Neuronal stem cell (in vitro differentiated cells): ENCODE results near the gene RPS21.

Experiments
- DNase-seq: peaks from one replicate; pipeline ENCODE4 v3.0.0-alpha.2; 2013; ENCODE audit warnings: low spot score
- H2AFZ ChIP-seq: one replicate; pipeline ENCODE4 v1.6.1; 2013; ENCODE audit warnings: mild to moderate bottlenecking, low read length, inconsistent platforms
- H2AK5ac ChIP-seq: 2 replicates; pipeline ENCODE4 v1.6.1; 2013; ENCODE audit warnings: low read depth, mild to moderate bottlenecking, inconsistent platforms, low read length, moderate library complexity, mixed read lengths
- H2BK120ac ChIP-seq: 2 replicates; pipeline ENCODE4 v1.6.1; 2013; ENCODE audit warnings: low read depth, mild to moderate bottlenecking, inconsistent platforms, low read length, moderate library complexity, mixed read lengths
- H2BK12ac ChIP-seq: one replicate; pipeline ENCODE4 v1.6.1; 2013; ENCODE audit warnings: low read length, inconsistent platforms
- H2BK15ac ChIP-seq: 2 replicates; pipeline ENCODE4 v1.6.1; 2013; ENCODE audit warnings: mild to moderate bottlenecking, low read length, inconsistent platforms, mixed read lengths
- H2BK5ac ChIP-seq: one replicate; pipeline ENCODE4 v1.6.1; 2013; ENCODE audit warnings: inconsistent platforms, mild to moderate bottlenecking, low read length, moderate library complexity
- H3K14ac ChIP-seq: one replicate; pipeline ENCODE4 v1.6.1; 2013; ENCODE audit warnings: low read length, inconsistent platforms
- H3K18ac ChIP-seq: 2 replicates; pipeline ENCODE4 v1.6.1; 2013; ENCODE audit warnings: low read length, inconsistent platforms
- H3K23ac ChIP-seq: 2 replicates; pipeline ENCODE4 v1.6.1; 2013; ENCODE audit warnings: low read depth, mild to moderate bottlenecking, mixed read lengths, low read length, inconsistent platforms; ENCODE audit not compliant: poor library complexity
- H3K27ac ChIP-seq: replicated peaks from 3 replicates; pipeline ENCODE4 v1.5.1; 2013; ENCODE audit warnings: low read length, inconsistent platforms
- H3K27me3 ChIP-seq, 3 experiments: 2 replicates each; pipeline ENCODE4 v1.6.1; 2013; ENCODE audit warnings: low read length in 3 of 3, mild to moderate bottlenecking in 2 of 3, inconsistent platforms in 1 of 3, low read depth in 1 of 3, mixed read lengths in 1 of 3, moderate library complexity in 1 of 3; ENCODE audit not compliant: control insufficient read depth in 3 of 3, insufficient read depth in 3 of 3
- H3K36me3 ChIP-seq, 2 donors: replicated peaks in 1 of 2; 2 replicates each; pipeline ENCODE4 v1.6.1; 2013; ENCODE audit warnings: low read length in 2 of 2; ENCODE audit not compliant: control insufficient read depth in 2 of 2, insufficient read depth in 2 of 2
- H3K4ac ChIP-seq: 2 replicates; pipeline ENCODE4 v1.6.1; 2013; ENCODE audit warnings: inconsistent platforms, mild to moderate bottlenecking, low read length, moderate library complexity
- H3K4me1 ChIP-seq, 2 donors: 1 replicate in 1 of 2; 2 replicates in 1 of 2; pipeline ENCODE4 v1.6.1; 2013; ENCODE audit warnings: low read length in 2 of 2, low read depth in 1 of 2; ENCODE audit not compliant: control insufficient read depth in 2 of 2, insufficient read depth in 1 of 2
- H3K4me2 ChIP-seq: one replicate; pipeline ENCODE4 v1.6.1; 2013; ENCODE audit warnings: mild to moderate bottlenecking, low read length, inconsistent platforms; ENCODE audit not compliant: insufficient read depth, poor library complexity, severe bottlenecking
- H3K4me3 ChIP-seq, 2 donors: 2 replicates each; pipeline ENCODE4 v1.5.1; 2013; ENCODE audit warnings: low read length in 2 of 2, mild to moderate bottlenecking in 2 of 2, inconsistent platforms in 1 of 2, moderate library complexity in 1 of 2
- H3K79me1 ChIP-seq: one replicate; pipeline ENCODE4 v1.6.1; 2013; ENCODE audit warnings: low read depth, mild to moderate bottlenecking, inconsistent platforms, low read length, moderate library complexity
- H3K9ac ChIP-seq: one replicate; pipeline ENCODE4 v1.6.1; 2013; ENCODE audit warnings: mild to moderate bottlenecking, low read depth, low read length, inconsistent platforms; ENCODE audit not compliant: poor library complexity
- H3K9me3 ChIP-seq, 2 donors: replicated peaks in 1 of 2; 2 replicates each; pipeline versions ENCODE3 to v1.6.1; 2013; ENCODE audit warnings: low read length in 2 of 2, mild to moderate bottlenecking in 2 of 2, inconsistent platforms in 1 of 2, low read depth in 1 of 2, mixed read lengths in 1 of 2, moderate library complexity in 1 of 2; ENCODE audit not compliant: control insufficient read depth in 2 of 2, insufficient read depth in 1 of 2
- H4K8ac ChIP-seq: one replicate; pipeline ENCODE4 v1.6.1; 2013; ENCODE audit warnings: low read depth, mild to moderate bottlenecking, inconsistent platforms, low read length, moderate library complexity
- H4K91ac ChIP-seq: one replicate; pipeline ENCODE4 v1.6.1; 2013; ENCODE audit warnings: low read length, low read depth, mild to moderate bottlenecking, inconsistent platforms; ENCODE audit not compliant: poor library complexity
- WGBS, 2 donors: extraction: QIAGEN DNeasy Blood & Tissue Kit; methylation state at CpG; one replicate each; pipeline ENCODE4 v1.1.7; 2013; ENCODE audit warnings: missing lambda C conversion rate in 2 of 2, mixed read lengths in 1 of 2; ENCODE audit not compliant: insufficient read length in 2 of 2, insufficient replicate concordance in 1 of 2; ENCODE audit errors: extremely low coverage in 2 of 2; 5-methylcytosine and 5-hydroxymethylcytosine counted together

Gene RPS21

DNA sequence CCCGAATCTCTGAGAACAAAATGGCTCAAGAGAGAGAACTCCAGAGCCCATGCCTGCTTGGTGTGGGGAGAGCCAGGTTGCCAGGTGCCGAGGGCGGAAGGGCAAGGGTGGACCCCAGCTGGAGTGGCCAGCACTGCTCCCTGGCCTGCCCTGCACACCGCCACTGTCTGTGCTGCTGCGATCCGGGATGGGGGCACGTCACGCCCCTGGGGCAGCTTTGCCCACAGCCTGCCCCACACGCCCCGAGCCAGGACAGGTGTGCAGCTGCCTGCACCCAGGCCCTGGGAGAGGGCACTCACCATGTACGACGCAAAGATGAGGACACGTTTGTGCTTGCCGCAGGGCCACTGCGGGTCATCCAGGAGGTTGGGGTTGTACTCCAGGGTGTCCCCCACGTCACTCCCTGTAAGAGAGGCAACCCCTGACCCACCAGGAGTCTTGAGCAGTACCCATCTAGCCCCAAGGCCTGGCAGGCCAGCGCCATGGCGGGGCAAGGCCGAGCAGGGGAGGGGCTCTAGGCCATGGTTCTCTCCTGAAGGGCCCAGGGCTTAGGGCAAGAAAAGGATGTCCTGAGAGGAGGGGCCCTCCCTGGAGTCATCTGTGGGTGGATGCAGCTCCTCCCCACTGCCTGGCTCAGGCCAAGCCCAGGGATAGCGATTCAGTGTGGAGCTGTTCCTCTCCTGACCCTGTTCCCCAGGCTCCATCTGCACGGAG is 5.9 kb downstream of the RPS21 start:
- peaks cover 17% of the 10 kb centered on the region for H3K79me1 ChIP-seq
- WGBS, 2 donors: no CpG with 5 or more reads among the region's 21 CpGs
- H3K27ac ChIP-seq: no peak overlapping the region
- H3K23ac ChIP-seq: peak overlapping the region; percentile 69
- no peak overlapping the region for H2BK15ac ChIP-seq
- H2AK5ac ChIP-seq: no peak overlapping the region
- no peaks in the 10 kb centered on the region for H3K27me3 ChIP-seq
- H3K9ac ChIP-seq: no peak overlapping the region
- H2BK12ac ChIP-seq: no peak overlapping the region
- H4K8ac ChIP-seq: no peak overlapping the region
- H3K14ac ChIP-seq: no peak overlapping the region
- no peak overlapping the region for H4K91ac ChIP-seq
- H3K4ac ChIP-seq: no peak overlapping the region
- H3K4me2 ChIP-seq: no peak overlapping the region
- no peak overlapping the region for H3K4me3 ChIP-seq
- H2BK120ac ChIP-seq: no peak overlapping the region
- H2BK5ac ChIP-seq: no peak overlapping the region
- peaks cover under 1 to 6% of the 10 kb centered on the region in 2 donors for H3K4me1 ChIP-seq
- H3K36me3 ChIP-seq: peaks cover 63 to 77% of the 10 kb centered on the region in 2 donors
- no peak overlapping the region for H2AFZ ChIP-seq
- no peak overlapping the region for H3K18ac ChIP-seq
- DNase-seq: no peak
- peaks cover 0 to 2% of the 10 kb centered on the region in 2 donors for H3K9me3 ChIP-seq

DNA sequence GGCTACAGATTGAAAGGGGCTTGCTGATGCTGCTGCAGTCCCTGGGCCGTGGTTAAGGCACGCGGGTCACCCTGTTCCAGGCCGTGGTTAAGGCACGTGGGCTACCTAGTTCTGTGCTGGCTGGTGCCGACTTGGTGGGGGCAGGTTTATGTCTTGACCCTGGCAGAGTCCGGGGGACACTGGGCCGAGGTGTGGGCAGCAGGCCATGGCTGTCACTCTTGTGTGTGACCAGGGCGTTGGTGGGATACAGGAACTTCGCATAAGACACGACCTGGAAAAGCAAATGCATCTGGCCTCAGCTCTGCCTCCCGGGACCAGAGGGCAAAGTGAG is 6.4 kb downstream of the RPS21 start:
- Histone ChIP-seq H3K14ac (no peak overlapping the region), H2BK15ac (no peak overlapping the region), H3K9me3 (peaks cover 0 to 2% of the 10 kb centered on the region in 2 donors), H2AFZ (no peak overlapping the region), H3K27ac (no peak overlapping the region), H3K23ac (peak overlapping the region; percentile 69), H2BK120ac (no peak overlapping the region), H2AK5ac (no peak overlapping the region), H3K4me1 (peaks cover 0 to 2% of the 10 kb centered on the region in 2 donors), H3K79me1 (peaks cover 17% of the 10 kb centered on the region), H3K9ac (no peak overlapping the region), H2BK12ac (no peak overlapping the region), H3K4me2 (no peak overlapping the region), H4K8ac (no peak overlapping the region), H4K91ac (no peak overlapping the region), H3K4me3 (no peak overlapping the region), H3K4ac (no peak overlapping the region), H3K27me3 (no peaks in the 10 kb centered on the region), H3K36me3 (peaks cover 62 to 72% of the 10 kb centered on the region in 2 donors), H3K18ac (no peak overlapping the region), H2BK5ac (no peak overlapping the region)
- no peak for DNase-seq
- no CpG with 5 or more reads among the region's 12 CpGs for WGBS, 2 donors

DNA sequence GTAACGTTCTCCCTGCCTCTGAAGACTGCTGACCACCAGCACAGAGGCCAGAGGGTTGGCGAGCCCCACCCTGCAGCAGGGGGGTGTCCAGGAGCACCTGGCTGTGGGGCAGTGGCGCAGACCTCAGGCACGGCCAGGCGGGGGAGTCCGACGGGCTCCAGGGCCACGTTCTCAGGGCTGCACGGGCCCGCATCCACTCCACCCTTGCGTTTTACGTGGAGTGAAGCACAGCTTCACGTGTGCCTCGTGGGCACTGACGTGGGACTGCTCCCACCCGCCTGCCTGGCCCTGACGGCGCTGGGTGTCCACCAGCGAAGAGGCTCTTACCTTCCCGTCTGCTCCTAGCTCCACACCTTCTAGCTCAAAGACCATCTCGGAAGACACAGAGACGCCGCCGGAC is 6.9 kb downstream of the RPS21 start:
- H3K9ac ChIP-seq: peak overlapping the region; percentile 37
- H3K14ac ChIP-seq: no peak overlapping the region
- no peak overlapping the region for H3K23ac ChIP-seq
- no peak overlapping the region for H3K18ac ChIP-seq
- H2BK15ac ChIP-seq: no peak overlapping the region
- no peak overlapping the region for H3K4me3 ChIP-seq
- no peaks in the 10 kb centered on the region for H3K4me1 ChIP-seq
- no peak overlapping the region for H2BK12ac ChIP-seq
- no peak overlapping the region for H3K4me2 ChIP-seq
- no peak overlapping the region for H2BK120ac ChIP-seq
- no peak overlapping the region for H4K91ac ChIP-seq
- DNase-seq: no peak
- no peak overlapping the region for H2AFZ ChIP-seq
- H3K4ac ChIP-seq: no peak overlapping the region
- H3K27me3 ChIP-seq: no peaks in the 10 kb centered on the region
- H2AK5ac ChIP-seq: no peak overlapping the region
- peaks cover 19% of the 10 kb centered on the region for H3K79me1 ChIP-seq
- peaks cover 0 to 2% of the 10 kb centered on the region in 2 donors for H3K9me3 ChIP-seq
- H3K27ac ChIP-seq: no peak overlapping the region
- H2BK5ac ChIP-seq: no peak overlapping the region
- H3K36me3 ChIP-seq: peaks cover 59 to 67% of the 10 kb centered on the region in 2 donors
- WGBS, 2 donors: no CpG with 5 or more reads among the region's 24 CpGs
- no peak overlapping the region for H4K8ac ChIP-seq

DNA sequence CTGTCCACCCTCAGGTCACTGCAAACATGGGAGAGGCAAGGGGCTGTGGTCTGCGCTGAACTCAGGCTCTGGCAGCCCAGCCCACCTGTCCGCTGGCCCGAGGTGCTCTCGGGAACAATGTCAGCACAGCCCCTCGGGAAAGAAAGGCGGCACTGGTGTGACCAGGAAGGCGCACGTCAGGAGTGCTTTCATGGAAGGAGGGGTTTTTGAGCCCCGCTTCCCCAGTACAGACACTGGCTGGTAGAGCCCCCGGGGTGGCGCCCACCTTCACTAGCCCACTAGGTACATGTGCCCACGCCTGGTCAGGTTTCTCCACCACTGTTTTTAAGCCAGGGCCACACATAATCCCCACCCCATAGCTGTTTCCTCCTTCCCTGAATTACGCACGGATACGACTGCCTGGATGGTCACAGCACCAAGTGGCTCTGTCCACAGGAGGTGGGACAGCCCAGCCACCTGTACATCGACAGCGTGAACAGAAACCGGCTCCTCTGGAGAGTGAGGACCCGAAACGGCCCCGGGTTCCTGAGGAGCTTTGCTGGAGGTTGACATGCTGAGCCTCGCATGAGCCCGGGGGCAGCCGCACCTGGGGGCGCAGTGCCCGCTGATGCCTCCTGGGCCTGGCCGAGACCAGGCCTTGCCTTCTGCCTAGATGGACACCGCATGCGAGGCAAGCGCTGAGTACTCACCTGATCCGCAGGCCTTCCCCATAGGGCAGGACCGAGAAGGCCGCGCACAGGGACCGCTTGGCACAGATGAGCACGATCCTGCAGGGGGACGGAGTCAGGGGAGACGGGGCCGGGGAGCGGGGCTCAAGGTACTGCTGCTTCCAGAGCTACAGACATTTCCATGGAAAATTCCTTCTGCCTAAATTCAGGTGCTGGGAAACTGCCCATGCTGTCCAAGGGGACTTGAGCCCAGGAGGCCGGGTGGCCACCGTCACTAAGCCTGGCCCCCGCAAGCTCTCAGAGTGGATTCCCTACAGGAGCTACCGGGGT is 7.6 kb downstream of the RPS21 start:
- WGBS, 2 donors: no CpG with 5 or more reads among the region's 44 CpGs

More for the DNA sequence above, 7.6 kb downstream of the RPS21 start:
- Histone ChIP-seq H2BK12ac (no peak overlapping the region), H2AK5ac (no peak overlapping the region), H3K27ac (no peak overlapping the region), H2BK15ac (no peak overlapping the region), H3K4me2 (no peak overlapping the region), H2BK5ac (no peak overlapping the region), H3K14ac (no peak overlapping the region), H2BK120ac (no peak overlapping the region), H2AFZ (no peak overlapping the region), H3K4ac (no peak overlapping the region), H3K36me3 (peaks cover 53 to 59% of the 10 kb centered on the region in 2 donors), H4K91ac (no peak overlapping the region), H3K27me3 (no peaks in the 10 kb centered on the region), H3K4me3 (no peak overlapping the region), H3K9me3 (peaks cover 0 to 2% of the 10 kb centered on the region in 2 donors), H3K18ac (no peak overlapping the region), H4K8ac (no peak overlapping the region), H3K4me1 (no peaks in the 10 kb centered on the region), H3K9ac (peak overlapping the region; percentile 37), H3K23ac (no peak overlapping the region), H3K79me1 (peaks cover 17% of the 10 kb centered on the region)
- no peak for DNase-seq
